Measurements from ENCODE around the gene CMTM7. TPM values are rescaled to one million over a fixed set of nuclear protein-coding genes. Genes with fewer than 3 reads are reported as not detected.

CMTM7 gene
- total and polyA plus RNA-seq, 11 donors, result 2.3 to 16.8 (median 3.6) TPM

- H3K4me1 ChIP-seq, result peaks cover 0 to 13% (median 0%) of the 10 kb centered on the region in 12 donors
- H3K27me3 ChIP-seq, result no peaks in the 10 kb centered on the region
- TF ChIP-seq, protein P1, sequence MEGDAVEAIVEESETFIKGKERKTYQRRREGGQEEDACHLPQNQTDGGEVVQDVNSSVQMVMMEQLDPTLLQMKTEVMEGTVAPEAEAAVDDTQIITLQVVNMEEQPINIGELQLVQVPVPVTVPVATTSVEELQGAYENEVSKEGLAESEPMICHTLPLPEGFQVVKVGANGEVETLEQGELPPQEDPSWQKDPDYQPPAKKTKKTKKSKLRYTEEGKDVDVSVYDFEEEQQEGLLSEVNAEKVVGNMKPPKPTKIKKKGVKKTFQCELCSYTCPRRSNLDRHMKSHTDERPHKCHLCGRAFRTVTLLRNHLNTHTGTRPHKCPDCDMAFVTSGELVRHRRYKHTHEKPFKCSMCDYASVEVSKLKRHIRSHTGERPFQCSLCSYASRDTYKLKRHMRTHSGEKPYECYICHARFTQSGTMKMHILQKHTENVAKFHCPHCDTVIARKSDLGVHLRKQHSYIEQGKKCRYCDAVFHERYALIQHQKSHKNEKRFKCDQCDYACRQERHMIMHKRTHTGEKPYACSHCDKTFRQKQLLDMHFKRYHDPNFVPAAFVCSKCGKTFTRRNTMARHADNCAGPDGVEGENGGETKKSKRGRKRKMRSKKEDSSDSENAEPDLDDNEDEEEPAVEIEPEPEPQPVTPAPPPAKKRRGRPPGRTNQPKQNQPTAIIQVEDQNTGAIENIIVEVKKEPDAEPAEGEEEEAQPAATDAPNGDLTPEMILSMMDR (IDR thresholded peaks at IDR 0.05), result peak; percentile 59 to 80 (median 65)
- no peak for TF ChIP-seq POLR2A (IDR thresholded peaks at IDR 0.05)
- H3K9me3 ChIP-seq, result no peaks in the 10 kb centered on the region
- peak in 3 of 5 donors; percentile 40 to 60 (median 54) for DNase-seq
- ATAC-seq, result peak in 3 of 4 donors; percentile 58 to 67 (median 62)
- 44 to 54% (median 52%) methylated on average over 12 of the region's 12 CpGs for WGBS, 4 donors
- intact Hi-C loops (cut with DNase I), result loop anchor here (1.0 to 10.0 kb wide), 10 partner anchors 16 to 290 kb away; partner anchors contain the start of gene CMTM7 (in 1 of the 10)
- no peak overlapping the region for H3K27ac ChIP-seq
- H3K4me3 ChIP-seq, result no peak overlapping the region
- H3K36me3 ChIP-seq, result no peaks in the 10 kb centered on the region
These were observed 16.7 kb upstream of the CMTM7 start for GRCh38 chr3:32374788-32375595.

DNA sequence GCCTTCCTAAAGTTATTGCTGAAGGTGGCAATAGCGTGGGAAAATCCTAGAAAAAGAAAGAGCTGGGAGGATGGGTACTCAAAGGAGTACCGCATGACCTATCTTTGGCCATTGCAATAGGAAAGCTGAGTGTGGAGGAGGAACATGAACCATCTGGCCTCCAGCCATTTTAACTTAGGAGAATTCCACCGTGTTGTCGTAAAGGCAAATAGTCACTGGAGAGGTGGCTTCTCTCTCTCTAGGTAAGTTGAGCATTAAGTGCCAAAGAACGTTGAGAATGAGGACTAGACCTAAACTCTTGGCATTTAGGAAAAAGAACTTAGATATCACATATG, 16.1 kb upstream of the CMTM7 start:
- Histone ChIP-seq H3K27ac (no peak overlapping the region), H3K9me3 (no peaks in the 10 kb centered on the region), H3K36me3 (no peaks in the 10 kb centered on the region), H3K27me3 (no peaks in the 10 kb centered on the region), H3K4me1 (peaks cover 0 to 15% (median 0%) of the 10 kb centered on the region in 12 donors), H3K4me3 (no peak overlapping the region)
- intact Hi-C loops (cut with DNase I), result loop anchor here in 9 of 10 donors (1.0 to 10.0 kb wide), 9 partner anchors 15 to 289 kb away; partner anchors contain the start of gene CMTM7 (in 1 of the 9)
- DNase-seq, result no peak
- ATAC-seq, result no peak
- WGBS, 4 donors, result 92 to 95% (median 94%) methylated on average over 5 of the region's 5 CpGs
- TF ChIP-seq, protein P1 (IDR thresholded peaks at IDR 0.05), result no peak
- no peak for TF ChIP-seq POLR2A (IDR thresholded peaks at IDR 0.05)

DNA sequence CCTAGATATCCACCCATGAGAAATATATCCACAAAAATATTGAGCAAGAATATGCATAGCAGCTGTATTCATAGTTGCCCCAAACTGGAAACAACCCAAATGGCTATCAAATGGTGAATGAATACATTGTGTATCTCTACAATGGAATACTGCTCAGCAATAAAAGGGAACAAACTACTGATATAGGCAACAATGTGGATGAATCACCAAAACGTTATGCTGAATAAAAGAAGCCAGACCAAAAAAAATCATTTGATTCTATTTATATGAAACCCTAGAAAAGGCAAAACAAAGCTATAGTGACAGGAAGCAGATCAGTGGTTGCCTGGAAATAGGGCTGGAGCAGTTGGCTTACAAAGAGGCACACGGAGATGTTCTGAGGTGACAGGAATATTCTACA, 15.5 kb upstream of the CMTM7 start:
- ATAC-seq (no peak), DNase-seq (no peak)
- H3K36me3 ChIP-seq, result no peaks in the 10 kb centered on the region
- TF ChIP-seq, protein P1 (IDR thresholded peaks at IDR 0.05), result no peak
- no peak overlapping the region for H3K27ac ChIP-seq
- H3K4me1 ChIP-seq, result peaks cover 0 to 15% (median 0%) of the 10 kb centered on the region in 12 donors
- H3K27me3 ChIP-seq, result peaks cover 0 to 2% (median 0%) of the 10 kb centered on the region in 9 donors
- H3K9me3 ChIP-seq, result no peaks in the 10 kb centered on the region
- H3K4me3 ChIP-seq, result no peak overlapping the region
- 70 to 75% (median 74%) methylated on average over 2 of the region's 2 CpGs for WGBS, 4 donors
- intact Hi-C loops (cut with DNase I), result loop anchor here in 4 of 10 donors (5.0 to 10.0 kb wide), 2 partner anchors 91 to 289 kb away; no protein-coding TSS in a partner anchor

- no peaks in the 10 kb centered on the region for H3K9me3 ChIP-seq
- no peak overlapping the region for H3K27ac ChIP-seq
- no peak overlapping the region for H3K4me3 ChIP-seq
- ATAC-seq (no peak), DNase-seq (no peak)
- WGBS, 4 donors, result 62 to 71% (median 65%) methylated on average over 10 of the region's 10 CpGs
- intact Hi-C loops (cut with DNase I), result loop anchor here in 4 of 10 donors (5.0 to 10.0 kb wide), 3 partner anchors 87 to 295 kb away; no protein-coding TSS in a partner anchor
- H3K27me3 ChIP-seq, result peaks cover 0 to 2% (median 0%) of the 10 kb centered on the region in 9 donors
- peaks cover 0 to 13% (median 0%) of the 10 kb centered on the region in 12 donors for H3K4me1 ChIP-seq
- no peaks in the 10 kb centered on the region for H3K36me3 ChIP-seq
- TF ChIP-seq POLR2A (IDR thresholded peaks at IDR 0.05), result no peak
- TF ChIP-seq, protein P1 (IDR thresholded peaks at IDR 0.05), result no peak
These were observed 11.7 kb upstream of the CMTM7 start for GRCh38 chr3:32379831-32380500.
